H9 (cell line): Measurements from ENCODE around the gene GAREM1. TPM values are rescaled to one million over a fixed set of nuclear protein-coding genes. Genes with fewer than 3 reads are reported as not detected.

Experiments used
- DNase-seq: peaks from one replicate; pipeline ENCODE4 v3.0.0-alpha.2; 2017
- H2AFZ ChIP-seq: one replicate; pipeline ENCODE4 v1.6.1; 2013; ENCODE audit warnings: mild to moderate bottlenecking, low read length, control low read depth, moderate library complexity
- H2AK5ac ChIP-seq: 2 replicates; pipeline ENCODE4 v1.6.1; 2013; ENCODE audit warnings: low read length, control low read depth, mixed read lengths; ENCODE audit not compliant: insufficient read length
- H2BK120ac ChIP-seq: one replicate; pipeline ENCODE4 v1.6.1; 2013; ENCODE audit warnings: low read depth, mild to moderate bottlenecking, low read length, control low read depth, inconsistent platforms; ENCODE audit not compliant: poor library complexity, severe bottlenecking
- H2BK12ac ChIP-seq: 2 replicates; pipeline ENCODE4 v1.6.1; 2013; ENCODE audit warnings: low read length, control low read depth, mixed read lengths, low read depth; ENCODE audit not compliant: insufficient read length
- H2BK15ac ChIP-seq: 2 replicates; pipeline ENCODE4 v1.6.1; 2013; ENCODE audit warnings: low read depth, low read length, control low read depth
- H2BK20ac ChIP-seq: one replicate; pipeline ENCODE4 v1.6.1; 2013; ENCODE audit warnings: low read depth, mild to moderate bottlenecking, low read length, control low read depth, inconsistent platforms; ENCODE audit not compliant: poor library complexity, severe bottlenecking
- H2BK5ac ChIP-seq: 2 replicates; pipeline ENCODE4 v1.6.1; 2013; ENCODE audit warnings: low read length, control low read depth, mixed read lengths; ENCODE audit not compliant: insufficient read length
- H3K14ac ChIP-seq: 2 replicates; pipeline ENCODE4 v1.6.1; 2013; ENCODE audit warnings: low read length, control low read depth; ENCODE audit not compliant: insufficient read depth
- H3K18ac ChIP-seq: 2 replicates; pipeline ENCODE4 v1.6.1; 2013; ENCODE audit warnings: low read depth, mild to moderate bottlenecking, mixed read lengths, low read length, control low read depth; ENCODE audit not compliant: insufficient read length
- H3K23ac ChIP-seq: 2 replicates; pipeline ENCODE4 v1.6.1; 2013; ENCODE audit warnings: low read length, control low read depth, mixed read lengths, low read depth; ENCODE audit not compliant: insufficient read length
- H3K23me2 ChIP-seq: 2 replicates; pipeline ENCODE4 v1.6.1; 2013; ENCODE audit warnings: low read depth, mild to moderate bottlenecking, mixed read lengths, low read length, control low read depth; ENCODE audit not compliant: insufficient read length, poor library complexity, severe bottlenecking
- H3K27ac ChIP-seq: 2 replicates; pipeline ENCODE4 v1.5.1; 2013; ENCODE audit warnings: low read length, control low read depth, mixed read lengths, low read depth; ENCODE audit not compliant: insufficient read length
- H3K27me3 ChIP-seq: 2 replicates; pipeline ENCODE4 v1.6.1; 2013; ENCODE audit warnings: low read length, control low read depth, inconsistent platforms; ENCODE audit not compliant: insufficient read depth
- H3K4ac ChIP-seq: 2 replicates; pipeline ENCODE4 v1.6.1; 2013; ENCODE audit warnings: low read depth, mild to moderate bottlenecking, control low read depth, inconsistent platforms, low read length, moderate library complexity
- H3K4me1 ChIP-seq: 2 replicates; pipeline ENCODE4 v1.6.1; 2013; ENCODE audit warnings: low read length, control low read depth, inconsistent platforms; ENCODE audit not compliant: insufficient read depth
- H3K4me2 ChIP-seq: 2 replicates; pipeline ENCODE4 v1.6.1; 2013; ENCODE audit warnings: low read length, control low read depth, mixed read lengths; ENCODE audit not compliant: insufficient read length, insufficient read depth
- H3K56ac ChIP-seq: 2 replicates; pipeline ENCODE4 v1.6.1; 2013; ENCODE audit warnings: low read depth, mild to moderate bottlenecking, mixed read lengths, low read length, control low read depth; ENCODE audit not compliant: insufficient read length
- H3K79me1 ChIP-seq: 2 replicates; pipeline ENCODE4 v1.6.1; 2013; ENCODE audit warnings: low read depth, mild to moderate bottlenecking, moderate library complexity, low read length, control low read depth, inconsistent platforms; ENCODE audit not compliant: insufficient read depth, poor library complexity, severe bottlenecking
- H3K79me2 ChIP-seq: 2 replicates; pipeline ENCODE4 v1.6.1; 2013; ENCODE audit warnings: low read length, control low read depth, inconsistent platforms; ENCODE audit not compliant: insufficient read depth
- H3K9ac ChIP-seq: 2 replicates; pipeline ENCODE4 v1.6.1; 2013; ENCODE audit warnings: low read length, control low read depth, mixed read lengths; ENCODE audit not compliant: insufficient read length; ENCODE audit errors: extremely low read depth
- H3K9me3 ChIP-seq: one replicate; pipeline ENCODE4 v1.6.1; 2013; ENCODE audit warnings: low read depth, low read length, inconsistent platforms; ENCODE audit not compliant: control insufficient read depth
- H3T11ph ChIP-seq: one replicate; pipeline ENCODE4 v1.6.1; 2013; ENCODE audit warnings: mild to moderate bottlenecking, low read length, control low read depth, inconsistent platforms
- H4K20me1 ChIP-seq: one replicate; pipeline ENCODE4 v1.6.1; 2013; ENCODE audit not compliant: control insufficient read depth, insufficient read length, insufficient read depth
- H4K5ac ChIP-seq: 2 replicates; pipeline ENCODE4 v1.6.1; 2013; ENCODE audit warnings: low read depth, mild to moderate bottlenecking, mixed read lengths, low read length, control low read depth; ENCODE audit not compliant: insufficient read length
- H4K8ac ChIP-seq: replicated peaks from 2 replicates; pipeline ENCODE4 v1.6.1; 2013; ENCODE audit warnings: low read length, control low read depth, mixed read lengths, low read depth; ENCODE audit not compliant: insufficient read length
- H4K91ac ChIP-seq: 2 replicates; pipeline ENCODE4 v1.6.1; 2013; ENCODE audit warnings: low read depth, mild to moderate bottlenecking, moderate library complexity, mixed read lengths, low read length, control low read depth; ENCODE audit not compliant: insufficient read length
- H3K27ac Mint-ChIP-seq, 3 experiments: 2 replicates in 2 of 3; 3 replicates in 1 of 3; pipeline ENCODE4 v1.8.0; 2020 to 2021; ENCODE audit warnings: mixed read lengths in 3 of 3, mild to moderate bottlenecking in 1 of 3, moderate library complexity in 1 of 3
- H3K27me3 Mint-ChIP-seq: 2 replicates; pipeline ENCODE4 v1.8.0; 2021; ENCODE audit warnings: low read depth, mild to moderate bottlenecking, moderate library complexity, mixed read lengths
- H3K36me3 Mint-ChIP-seq, 3 experiments: 2 replicates in 2 of 3; 3 replicates in 1 of 3; pipeline ENCODE4 v1.8.0; 2020 to 2021; ENCODE audit warnings: low read depth in 3 of 3, mixed read lengths in 3 of 3; ENCODE audit not compliant: insufficient read depth in 1 of 3
- H3K4me1 Mint-ChIP-seq, 2 experiments: 2 replicates each; pipeline ENCODE4 v1.8.0; 2020; ENCODE audit warnings: mixed read lengths in 2 of 2
- H3K4me3 Mint-ChIP-seq, 2 experiments: 2 replicates in 1 of 2; 3 replicates in 1 of 2; pipeline ENCODE4 v1.8.0; 2020 to 2021; ENCODE audit warnings: mild to moderate bottlenecking in 2 of 2, mixed read lengths in 2 of 2, moderate library complexity in 1 of 2
- H3K9me3 Mint-ChIP-seq, 2 experiments: 2 replicates in 1 of 2; 3 replicates in 1 of 2; pipeline ENCODE4 v1.8.0; 2020; ENCODE audit warnings: mild to moderate bottlenecking in 2 of 2, mixed read lengths in 2 of 2, moderate library complexity in 1 of 2
- CTCF ChIP-seq: fragments of 200-600 bp; sonication (generic); conservative IDR thresholded peaks from 3 replicates; pipeline ENCODE4 v1.8.0; 2021; ENCODE audit warnings: antibody characterized with exemption, mild to moderate bottlenecking
- WGBS: extraction: QIAGEN DNeasy Blood & Tissue Kit; methylation state at CpG from one replicate; pipeline ENCODE4 v1.1.7; 2013; ENCODE audit warnings: missing lambda C conversion rate, low lambda C conversion rate, mixed read lengths; ENCODE audit not compliant: insufficient read length; ENCODE audit errors: extremely low coverage; 5-methylcytosine and 5-hydroxymethylcytosine counted together
- total RNA-seq: library from RNA; stranded (reverse); gene quantifications from 2 replicates; pipeline ENCODE4 v1.2.1, GENCODE V29; 2021

Gene GAREM1
- total RNA-seq, 1 experiment from 2014 or later: 4.4 TPM

- H2BK20ac ChIP-seq: no peak overlapping the region
- no peak for DNase-seq
- no peak overlapping the region for H2AFZ ChIP-seq
- H2BK120ac ChIP-seq: no peak overlapping the region
- no peaks in the 10 kb centered on the region for H3K79me2 ChIP-seq
- H2BK15ac ChIP-seq: no peak overlapping the region
- H2BK5ac ChIP-seq: no peak overlapping the region
- no peaks in the 10 kb centered on the region for H4K20me1 ChIP-seq
- Mint-ChIP-seq H3K27ac (no peak overlapping the region), H3K27me3 (no peaks in the 10 kb centered on the region), H3K4me1 (peaks cover 20 to 22% of the 10 kb centered on the region in 2 experiments), H3K36me3 (no peaks in the 10 kb centered on the region; a peak in 1 of 7 replicates), H3K9me3 (no peaks in the 10 kb centered on the region), H3K4me3 (no peak overlapping the region)
- H4K91ac ChIP-seq: no peak overlapping the region
- no peak overlapping the region for H3K4ac ChIP-seq
- TF ChIP-seq CTCF: no peak
- no peak overlapping the region for H3K4me2 ChIP-seq
- no peak overlapping the region for H4K5ac ChIP-seq
- no peaks in the 10 kb centered on the region; the same call in 1 of the 2 replicates for H3K4me1 ChIP-seq
- H3K23me2 ChIP-seq: no peaks in the 10 kb centered on the region
- no peak overlapping the region for H2BK12ac ChIP-seq
- H3K27me3 ChIP-seq: no peaks in the 10 kb centered on the region
- no peak overlapping the region for H3K23ac ChIP-seq
- H3K79me1 ChIP-seq: no peaks in the 10 kb centered on the region
- H3K56ac ChIP-seq: no peak overlapping the region
- no peak overlapping the region for H3T11ph ChIP-seq
- no peak overlapping the region for H3K14ac ChIP-seq
- H3K18ac ChIP-seq: no peak overlapping the region
- no peak overlapping the region for H3K27ac ChIP-seq
- WGBS: no CpG with 5 or more reads among the region's 3 CpGs
- H4K8ac ChIP-seq: no peak overlapping the region
- H3K9me3 ChIP-seq: no peaks in the 10 kb centered on the region
- no peak overlapping the region for H3K9ac ChIP-seq
- no peak overlapping the region for H2AK5ac ChIP-seq
Measured at GRCh38 chr18:32255570-32255969, 215.1 kb downstream of the GAREM1 start.
